Astrocyte (in vitro differentiated cells and primary cell): Measurements from ENCODE around the gene FAM3D.

Experiments
- EZH2 ChIP-seq: IDR thresholded peaks from 2 replicates; pipeline ENCODE4 v1.6.1; 2012; ENCODE audit warnings: mild to moderate bottlenecking, low read length, inconsistent platforms; ENCODE audit not compliant: insufficient read depth
- TF ChIP-seq, protein P1 (sequence below): IDR thresholded peaks from 2 replicates; pipeline ENCODE4 v1.5.1; 2011; ENCODE audit warnings: low read depth, mild to moderate bottlenecking, inconsistent platforms, low read length, moderate library complexity; ENCODE audit not compliant: insufficient read depth

DNA sequence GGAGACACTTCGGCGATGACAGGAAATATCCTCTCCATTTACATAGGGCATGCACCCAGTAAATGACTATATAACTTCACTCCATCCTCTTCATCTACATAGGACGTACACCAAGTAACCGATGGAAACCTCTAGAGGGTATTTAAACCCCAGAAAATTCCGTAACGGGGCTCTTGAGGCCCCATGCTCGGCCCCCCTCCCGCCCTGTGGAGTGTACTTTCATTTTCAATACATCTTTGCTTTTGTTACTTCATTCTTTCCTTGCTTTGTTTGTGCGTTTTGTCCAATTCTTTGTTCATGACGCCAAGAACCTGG, 81.9 kb downstream of the FAM3D start:
- TF ChIP-seq, protein P1, sequence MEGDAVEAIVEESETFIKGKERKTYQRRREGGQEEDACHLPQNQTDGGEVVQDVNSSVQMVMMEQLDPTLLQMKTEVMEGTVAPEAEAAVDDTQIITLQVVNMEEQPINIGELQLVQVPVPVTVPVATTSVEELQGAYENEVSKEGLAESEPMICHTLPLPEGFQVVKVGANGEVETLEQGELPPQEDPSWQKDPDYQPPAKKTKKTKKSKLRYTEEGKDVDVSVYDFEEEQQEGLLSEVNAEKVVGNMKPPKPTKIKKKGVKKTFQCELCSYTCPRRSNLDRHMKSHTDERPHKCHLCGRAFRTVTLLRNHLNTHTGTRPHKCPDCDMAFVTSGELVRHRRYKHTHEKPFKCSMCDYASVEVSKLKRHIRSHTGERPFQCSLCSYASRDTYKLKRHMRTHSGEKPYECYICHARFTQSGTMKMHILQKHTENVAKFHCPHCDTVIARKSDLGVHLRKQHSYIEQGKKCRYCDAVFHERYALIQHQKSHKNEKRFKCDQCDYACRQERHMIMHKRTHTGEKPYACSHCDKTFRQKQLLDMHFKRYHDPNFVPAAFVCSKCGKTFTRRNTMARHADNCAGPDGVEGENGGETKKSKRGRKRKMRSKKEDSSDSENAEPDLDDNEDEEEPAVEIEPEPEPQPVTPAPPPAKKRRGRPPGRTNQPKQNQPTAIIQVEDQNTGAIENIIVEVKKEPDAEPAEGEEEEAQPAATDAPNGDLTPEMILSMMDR: no peak
- no peak for TF ChIP-seq EZH2
